Panc1 (cell line): ENCODE measurements around the gene SLC7A6. TPM values are rescaled to one million over a fixed set of nuclear protein-coding genes. Genes with fewer than 3 reads are reported as not detected.

Experiments
- ATAC-seq: fragments of 200-7000 bp; cut with Tn5 transposase; 2 replicates; pipeline ENCODE4 v1.9.1; 2020; ENCODE audit warnings: mild to moderate bottlenecking, moderate library complexity
- BruUV-seq: library from RNA; stranded (reverse); fragments of 400-500 nt; replicated peaks from 2 replicates; lab custom pipeline; 2021; lab: Mats Ljungman, UMichigan
- CTCF ChIA-PET: fragments of 300-600 bp; sonication (Branson Sonifier 250); formaldehyde crosslinking; loops from one replicate; lab custom pipeline; 2022; ENCODE audit warnings: antibody characterized with exemption; lab: Charles Lee
- POLR2A ChIA-PET: fragments of 300-600 bp; sonication (Branson Sonifier 250); formaldehyde crosslinking; loops from one replicate; lab custom pipeline; 2022; ENCODE audit warnings: antibody characterized with exemption; lab: Charles Lee
- DNase-seq: peaks from one replicate; pipeline ENCODE4 v3.0.0-alpha.2; 2010; ENCODE audit warnings: low read depth, low spot score
- H3K27ac ChIP-seq: 2 replicates; pipeline ENCODE4 v1.5.1; 2011; ENCODE audit warnings: mild to moderate bottlenecking, low read length, inconsistent platforms
- H3K27me3 ChIP-seq: fragments of 200-500 bp; sonication (Bioruptor generic); 2 replicates; pipeline ENCODE4 v1.6.0; 2014; ENCODE audit warnings: low read length, inconsistent platforms; ENCODE audit not compliant: control insufficient read depth, insufficient read depth
- H3K36me3 ChIP-seq: fragments of 200-500 bp; sonication (Bioruptor generic); 2 replicates; pipeline ENCODE4 v1.5.1; 2014; ENCODE audit warnings: inconsistent platforms, mild to moderate bottlenecking, low read length, moderate library complexity; ENCODE audit not compliant: control insufficient read depth, insufficient read depth
- H3K4me1 ChIP-seq: 2 replicates; pipeline ENCODE4 v1.5.1; 2011; ENCODE audit warnings: inconsistent platforms, mild to moderate bottlenecking, low read length, moderate library complexity; ENCODE audit not compliant: control insufficient read depth, insufficient read depth
- H3K4me3 ChIP-seq, 2 experiments: 2 replicates each; pipeline ENCODE4 v1.5.1; 2011 to 2012; ENCODE audit warnings: low read depth in 2 of 2, low read length in 2 of 2, mild to moderate bottlenecking in 2 of 2, inconsistent platforms in 1 of 2, moderate library complexity in 1 of 2
- H3K9me3 ChIP-seq: fragments of 200-500 bp; sonication (Bioruptor generic); 2 replicates; pipeline ENCODE4 v1.5.1; 2014; ENCODE audit warnings: low read depth, mild to moderate bottlenecking, inconsistent platforms, low read length, moderate library complexity; ENCODE audit not compliant: control insufficient read depth, insufficient read depth
- CTCF ChIP-seq: fragments of 450-650 bp; IDR thresholded peaks from 2 replicates; pipeline ENCODE4 v1.5.1; 2017; ENCODE audit warnings: mild to moderate bottlenecking
- POLR2AphosphoS5 ChIP-seq: IDR thresholded peaks from 2 replicates; pipeline ENCODE4 v1.6.1; 2012; ENCODE audit warnings: mild to moderate bottlenecking, low read depth, low read length, moderate library complexity
- REST ChIP-seq, 2 experiments: IDR thresholded peaks; 2 replicates each; pipeline ENCODE4 v1.6.1; 2011 to 2012; ENCODE audit warnings: low read depth in 2 of 2, control low read depth in 1 of 2, low read length in 1 of 2, mild to moderate bottlenecking in 1 of 2, moderate library complexity in 1 of 2; ENCODE audit not compliant: insufficient read depth in 1 of 2
- SIN3A ChIP-seq: IDR thresholded peaks from 2 replicates; pipeline ENCODE4 v1.6.1; 2012; ENCODE audit warnings: low read depth, mild to moderate bottlenecking, low read length, moderate library complexity, borderline replicate concordance; ENCODE audit not compliant: insufficient read depth
- TCF7L2 ChIP-seq: IDR thresholded peaks from 2 replicates; pipeline ENCODE4 v1.6.1; 2011; ENCODE audit warnings: mild to moderate bottlenecking, low read depth, low read length, inconsistent platforms
- in situ Hi-C: cut with HindIII; loops from 2 replicates; pipeline ENCODE4 v1.10.0; 2016; ENCODE audit warnings: low sequenced_read_pairs, low pct_unique_long_range_greater_than_20kb
- intact Hi-C: fragments of 100-400 bp; cut with micrococcal nuclease; formaldehyde crosslinking; loops from one replicate; pipeline ENCODE4 v1.10.0; 2022; ENCODE audit not compliant: unreplicated experiment
- total RNA-seq: library from RNA; stranded (reverse); gene quantifications from one replicate; pipeline ENCODE4 v1.2.1, GENCODE V29; 2021; ENCODE audit not compliant: unreplicated experiment

SLC7A6 gene
- total RNA-seq, 1 experiment from 2014 or later = 58.9 TPM

GRCh38 chr16:68253721-68254120, 10.6 kb upstream of the SLC7A6 start:
- H3K36me3 ChIP-seq = no peaks in the 10 kb centered on the region
- H3K9me3 ChIP-seq = no peaks in the 10 kb centered on the region
- POLR2A ChIA-PET = interaction anchor here (0.7 kb wide), 1 partner anchor 10 kb away, joined by 14 read pairs; no protein-coding TSS in a partner anchor
- in situ Hi-C loops (no loop called here), intact Hi-C loops (no loop called here)
- TF ChIP-seq POLR2AphosphoS5 = no peak
- TF ChIP-seq SIN3A = no peak
- no peak for TF ChIP-seq TCF7L2
- TF ChIP-seq REST (IDR thresholded peaks at IDR 0.05; ENCODE audit: insufficient read depth in 1 of 2, low read depth in 2 of 2, low read length in 1 of 2) = no peak
- no peak for TF ChIP-seq CTCF
- H3K4me1 ChIP-seq = no peaks in the 10 kb centered on the region; the same call in 1 of the 2 replicates
- H3K27ac ChIP-seq = no peak overlapping the region
- no peaks in the 10 kb centered on the region for H3K27me3 ChIP-seq
- CTCF ChIA-PET = no interaction called here
- no peak overlapping the region for H3K4me3 ChIP-seq
- BruUV-seq = no TSS peak
- ATAC-seq (no peak), DNase-seq (no peak)

GRCh38 chr16:68255712-68256111, 8.6 kb upstream of the SLC7A6 start:
- ChIA-PET POLR2A (interaction anchor here (0.7 kb wide), 1 partner anchor 14 kb away, joined by 3 read pairs; no protein-coding TSS in a partner anchor), CTCF (no interaction called here)
- H3K36me3 ChIP-seq = no peaks in the 10 kb centered on the region
- no peaks in the 10 kb centered on the region for H3K9me3 ChIP-seq
- H3K27me3 ChIP-seq = no peaks in the 10 kb centered on the region
- no peak for TF ChIP-seq CTCF
- intact Hi-C loops (no loop called here), in situ Hi-C loops (no loop called here)
- H3K4me3 ChIP-seq = no peak overlapping the region
- H3K4me1 ChIP-seq = no peaks in the 10 kb centered on the region; the same call in 1 of the 2 replicates
- no peak overlapping the region for H3K27ac ChIP-seq
- ATAC-seq (no peak), DNase-seq (no peak)
- BruUV-seq = no TSS peak
